ENCODE results near the gene PKD1. TPM values are rescaled to one million over a fixed set of nuclear protein-coding genes. Genes with fewer than 3 reads are reported as not detected.

PKD1 gene
- total and polyA plus RNA-seq, 2 of the 13 experiments (the other 11 are each of a cell fraction or from before 2014, with no cell fraction given) = 22.1 to 23.0 TPM

DNA sequence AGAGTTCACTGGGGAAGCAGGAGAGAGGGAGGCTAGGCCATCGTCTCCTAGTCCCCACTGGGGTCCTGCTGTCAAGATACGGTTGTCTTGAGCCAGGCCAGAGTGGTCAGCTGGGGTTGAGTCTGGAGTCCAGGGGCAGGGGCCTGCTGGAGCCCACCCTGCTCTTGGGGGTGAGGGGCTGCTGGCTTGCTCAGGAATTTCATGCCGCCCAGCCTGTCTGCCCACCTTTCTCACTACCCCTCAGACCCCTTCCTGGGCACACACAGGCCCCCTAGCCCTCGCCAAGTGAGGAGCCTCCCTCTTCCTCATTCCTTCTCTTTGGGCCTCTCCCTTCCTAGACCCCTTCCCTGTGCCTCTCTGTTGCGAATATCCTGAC is 21.1 kb upstream of the PKD1 start (continued):
- no peak for TF ChIP-seq ZNF749 (CRISPR knock-in tag; IDR thresholded peaks at IDR 0.05; ENCODE audit: borderline replicate concordance)
- TF ChIP-seq, protein P1, sequence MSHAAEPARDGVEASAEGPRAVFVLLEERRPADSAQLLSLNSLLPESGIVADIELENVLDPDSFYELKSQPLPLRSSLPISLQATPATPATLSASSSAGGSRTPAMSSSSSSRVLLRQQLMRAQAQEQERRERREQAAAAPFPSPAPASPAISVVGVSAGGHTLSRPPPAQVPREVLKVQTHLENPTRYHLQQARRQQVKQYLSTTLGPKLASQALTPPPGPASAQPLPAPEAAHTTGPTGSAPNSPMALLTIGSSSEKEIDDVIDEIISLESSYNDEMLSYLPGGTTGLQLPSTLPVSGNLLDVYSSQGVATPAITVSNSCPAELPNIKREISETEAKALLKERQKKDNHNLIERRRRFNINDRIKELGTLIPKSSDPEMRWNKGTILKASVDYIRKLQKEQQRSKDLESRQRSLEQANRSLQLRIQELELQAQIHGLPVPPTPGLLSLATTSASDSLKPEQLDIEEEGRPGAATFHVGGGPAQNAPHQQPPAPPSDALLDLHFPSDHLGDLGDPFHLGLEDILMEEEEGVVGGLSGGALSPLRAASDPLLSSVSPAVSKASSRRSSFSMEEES (CRISPR knock-in tag; IDR thresholded peaks at IDR 0.05) = no peak
- TF ChIP-seq ZNF674 (CRISPR knock-in tag; IDR thresholded peaks at IDR 0.05; ENCODE audit: low read depth) = no peak
- TF ChIP-seq PCBP1 (IDR thresholded peaks at IDR 0.05; ENCODE audit: borderline replicate concordance, low read depth, low read length) = no peak
- no peak for TF ChIP-seq ZSCAN21 (CRISPR knock-in tag; IDR thresholded peaks at IDR 0.05; ENCODE audit: borderline replicate concordance)
- no peak for TF ChIP-seq NFKBIZ (CRISPR knock-in tag; IDR thresholded peaks at IDR 0.05)
- TF ChIP-seq, protein P2, sequence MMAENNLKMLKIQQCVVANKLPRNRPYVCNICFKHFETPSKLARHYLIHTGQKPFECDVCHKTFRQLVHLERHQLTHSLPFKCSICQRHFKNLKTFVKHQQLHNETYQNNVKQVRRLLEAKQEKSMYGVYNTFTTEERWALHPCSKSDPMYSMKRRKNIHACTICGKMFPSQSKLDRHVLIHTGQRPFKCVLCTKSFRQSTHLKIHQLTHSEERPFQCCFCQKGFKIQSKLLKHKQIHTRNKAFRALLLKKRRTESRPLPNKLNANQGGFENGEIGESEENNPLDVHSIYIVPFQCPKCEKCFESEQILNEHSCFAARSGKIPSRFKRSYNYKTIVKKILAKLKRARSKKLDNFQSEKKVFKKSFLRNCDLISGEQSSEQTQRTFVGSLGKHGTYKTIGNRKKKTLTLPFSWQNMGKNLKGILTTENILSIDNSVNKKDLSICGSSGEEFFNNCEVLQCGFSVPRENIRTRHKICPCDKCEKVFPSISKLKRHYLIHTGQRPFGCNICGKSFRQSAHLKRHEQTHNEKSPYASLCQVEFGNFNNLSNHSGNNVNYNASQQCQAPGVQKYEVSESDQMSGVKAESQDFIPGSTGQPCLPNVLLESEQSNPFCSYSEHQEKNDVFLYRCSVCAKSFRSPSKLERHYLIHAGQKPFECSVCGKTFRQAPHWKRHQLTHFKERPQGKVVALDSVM (CRISPR knock-in tag; IDR thresholded peaks at IDR 0.05) = no peak
- no peak for TF ChIP-seq ZNF230 (CRISPR knock-in tag; IDR thresholded peaks at IDR 0.05)
- TF ChIP-seq FOSL1 (CRISPR knock-in tag; IDR thresholded peaks at IDR 0.05; ENCODE audit: borderline replicate concordance) = no peak
- no peak for TF ChIP-seq EEA1 (CRISPR knock-in tag; IDR thresholded peaks at IDR 0.05; ENCODE audit: borderline replicate concordance)
- no peak for TF ChIP-seq JUN (CRISPR knock-in tag; IDR thresholded peaks at IDR 0.05)
- TF ChIP-seq, protein P3, sequence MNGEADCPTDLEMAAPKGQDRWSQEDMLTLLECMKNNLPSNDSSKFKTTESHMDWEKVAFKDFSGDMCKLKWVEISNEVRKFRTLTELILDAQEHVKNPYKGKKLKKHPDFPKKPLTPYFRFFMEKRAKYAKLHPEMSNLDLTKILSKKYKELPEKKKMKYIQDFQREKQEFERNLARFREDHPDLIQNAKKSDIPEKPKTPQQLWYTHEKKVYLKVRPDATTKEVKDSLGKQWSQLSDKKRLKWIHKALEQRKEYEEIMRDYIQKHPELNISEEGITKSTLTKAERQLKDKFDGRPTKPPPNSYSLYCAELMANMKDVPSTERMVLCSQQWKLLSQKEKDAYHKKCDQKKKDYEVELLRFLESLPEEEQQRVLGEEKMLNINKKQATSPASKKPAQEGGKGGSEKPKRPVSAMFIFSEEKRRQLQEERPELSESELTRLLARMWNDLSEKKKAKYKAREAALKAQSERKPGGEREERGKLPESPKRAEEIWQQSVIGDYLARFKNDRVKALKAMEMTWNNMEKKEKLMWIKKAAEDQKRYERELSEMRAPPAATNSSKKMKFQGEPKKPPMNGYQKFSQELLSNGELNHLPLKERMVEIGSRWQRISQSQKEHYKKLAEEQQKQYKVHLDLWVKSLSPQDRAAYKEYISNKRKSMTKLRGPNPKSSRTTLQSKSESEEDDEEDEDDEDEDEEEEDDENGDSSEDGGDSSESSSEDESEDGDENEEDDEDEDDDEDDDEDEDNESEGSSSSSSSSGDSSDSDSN (CRISPR knock-in tag; IDR thresholded peaks at IDR 0.05) = no peak
- no peak for TF ChIP-seq CHD2 (IDR thresholded peaks at IDR 0.05; ENCODE audit: low read depth, low read length)
- TF ChIP-seq BCL6 (CRISPR knock-in tag; IDR thresholded peaks at IDR 0.05) = no peak
- TF ChIP-seq NR1H2 (CRISPR knock-in tag; IDR thresholded peaks at IDR 0.05; ENCODE audit: borderline replicate concordance, low read depth) = no peak
- no peak for TF ChIP-seq DNMT1 (CRISPR knock-in tag; IDR thresholded peaks at IDR 0.05)
- 0 out of 2 replicates have a peak, but pooled peaks have one; percentile 31 for TF ChIP-seq YEATS4 (CRISPR knock-in tag; IDR thresholded peaks at IDR 0.05; ENCODE audit: borderline replicate concordance)
- TF ChIP-seq, protein P4, sequence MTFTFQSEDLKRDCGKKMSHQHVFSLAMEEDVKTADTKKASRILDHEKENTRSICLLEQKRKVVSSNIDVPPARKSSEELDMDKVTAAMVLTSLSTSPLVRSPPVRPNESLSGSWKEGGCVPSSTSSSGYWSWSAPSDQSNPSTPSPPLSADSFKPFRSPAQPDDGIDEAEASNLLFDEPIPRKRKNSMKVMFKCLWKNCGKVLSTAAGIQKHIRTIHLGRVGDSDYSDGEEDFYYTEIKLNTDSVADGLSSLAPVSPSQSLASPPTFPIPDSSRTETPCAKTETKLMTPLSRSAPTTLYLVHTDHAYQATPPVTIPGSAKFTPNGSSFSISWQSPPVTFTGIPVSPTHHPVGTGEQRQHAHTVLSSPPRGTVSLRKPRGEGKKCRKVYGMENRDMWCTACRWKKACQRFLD (CRISPR knock-in tag; IDR thresholded peaks at IDR 0.05; ENCODE audit: borderline replicate concordance) = no peak
- TF ChIP-seq ZNF350 (CRISPR knock-in tag; IDR thresholded peaks at IDR 0.05; ENCODE audit: borderline replicate concordance, low read depth) = 0 out of 2 replicates have a peak, but pooled peaks have one; percentile 9
- TF ChIP-seq ZNF232 (CRISPR knock-in tag; IDR thresholded peaks at IDR 0.05; ENCODE audit: borderline replicate concordance) = no peak
- no peak for TF ChIP-seq ISX (CRISPR knock-in tag; conservative IDR thresholded peaks at IDR 0.05)
- TF ChIP-seq HOXA3 (CRISPR knock-in tag; IDR thresholded peaks at IDR 0.05) = peak; percentile 32; the same call in 1 of the 2 replicates
- TF ChIP-seq SIN3A (IDR thresholded peaks at IDR 0.05; ENCODE audit: borderline replicate concordance, low read depth, low read length) = 0 out of 2 replicates have a peak, but pooled peaks have one; percentile 3
- TF ChIP-seq TBX3 (IDR thresholded peaks at IDR 0.05; ENCODE audit: borderline replicate concordance) = no peak
- TF ChIP-seq HHEX (CRISPR knock-in tag; IDR thresholded peaks at IDR 0.05) = no peak
